Cardiac muscle cell (in vitro differentiated cells and primary cell): Measurements from ENCODE around the gene RAMP3. TPM values are rescaled to one million over a fixed set of nuclear protein-coding genes. Genes with fewer than 3 reads are reported as not detected.
"Not testable (repeated sequence)": the region's sequence is repeated elsewhere in the genome, so short reads cannot be mapped to it uniquely, and the experiment has no call there.

Source experiments
- DNase-seq, 2 donors: peaks; one replicate each; pipeline versions ENCODE4 v3.0.0 to v3.0.0-alpha.2; 2010 to 2017; ENCODE audit warnings: low read depth in 1 of 2, low spot score in 1 of 2
- H3K27ac ChIP-seq: fragments of 200-600 bp; sonication (generic); 2 replicates; pipeline ENCODE4 v1.5.1; 2016
- H3K27me3 ChIP-seq: fragments of 200-600 bp; sonication (generic); 2 replicates; pipeline ENCODE4 v1.6.0; 2016; ENCODE audit warnings: control low read depth
- H3K36me3 ChIP-seq: fragments of 200-600 bp; sonication (generic); 2 replicates; pipeline ENCODE4 v1.5.1; 2016; ENCODE audit warnings: control low read depth
- H3K4me1 ChIP-seq: fragments of 200-600 bp; sonication (generic); 2 replicates; pipeline ENCODE4 v1.8.1; 2017; ENCODE audit warnings: low read depth, mild to moderate bottlenecking, mixed run types
- H3K4me3 ChIP-seq: fragments of 200-600 bp; sonication (generic); 2 replicates; pipeline ENCODE4 v1.5.1; 2016; ENCODE audit warnings: mild to moderate bottlenecking
- H3K9me3 ChIP-seq: fragments of 200-600 bp; sonication (generic); 2 replicates; pipeline ENCODE4 v1.5.1; 2017; ENCODE audit warnings: low read depth, mild to moderate bottlenecking, control low read depth
- polyA plus RNA-seq: library from polyadenylated mRNA; unstranded; fragments of >200 nt; fragmentation: Nextera tagmentation; extraction: Ambion mirVana; gene quantifications from 2 replicates; pipeline ENCODE4 v1.2.1, GENCODE V29; 2016
- total RNA-seq: library from RNA; depleted of rRNA; stranded (reverse); fragments of >200 nt; gene quantifications from 2 replicates; pipeline ENCODE4 v1.2.3, GENCODE V29; 2016
- TF ChIP-seq, protein P1 (sequence below): IDR thresholded peaks from 2 replicates; pipeline ENCODE4 v1.5.1; 2012; ENCODE audit warnings: low read depth, mild to moderate bottlenecking, low read length

The RAMP3 gene, protein sequence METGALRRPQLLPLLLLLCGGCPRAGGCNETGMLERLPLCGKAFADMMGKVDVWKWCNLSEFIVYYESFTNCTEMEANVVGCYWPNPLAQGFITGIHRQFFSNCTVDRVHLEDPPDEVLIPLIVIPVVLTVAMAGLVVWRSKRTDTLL
- total RNA-seq (not detected in 2 replicates), polyA plus RNA-seq (not detected in 2 replicates)

DNA sequence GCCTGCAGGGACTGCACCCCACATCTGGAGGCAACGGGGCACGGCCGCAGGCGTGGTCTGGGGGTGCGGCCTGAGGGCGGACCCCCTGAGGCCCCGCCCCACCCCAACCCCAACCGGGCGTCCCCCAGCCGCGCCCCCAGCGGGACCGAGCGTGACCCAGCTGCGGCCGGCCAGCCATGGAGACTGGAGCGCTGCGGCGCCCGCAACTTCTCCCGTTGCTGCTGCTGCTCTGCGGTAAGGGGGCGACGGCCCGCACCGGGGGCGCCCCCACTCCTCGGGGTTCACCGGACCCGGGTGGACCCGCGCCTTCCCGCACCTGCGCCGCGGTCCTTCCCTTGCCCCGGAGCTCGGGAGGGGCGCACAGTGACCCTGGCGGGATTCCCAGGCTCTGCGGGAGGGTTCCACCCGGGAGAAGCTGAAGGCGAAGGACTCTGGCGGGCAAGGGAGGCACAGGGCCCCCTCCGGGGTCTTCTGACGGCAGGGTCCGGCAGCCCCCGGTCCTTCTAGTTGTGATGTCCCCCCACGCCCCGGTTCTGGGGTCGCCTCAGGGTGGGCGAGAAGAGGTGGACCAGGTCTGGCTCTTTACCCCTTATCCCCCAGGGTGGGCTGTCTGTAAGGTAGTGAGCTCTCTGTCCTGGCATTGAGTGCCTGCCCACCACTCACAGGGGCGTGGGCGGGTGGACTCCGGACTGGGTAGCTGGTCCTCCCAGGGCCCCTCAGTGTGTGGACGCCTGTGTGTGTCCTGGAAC lies at the start of gene RAMP3:
Gene RAMP3 (plus strand): TSS at position 139 of the 749 bp plus-strand sequence. CDS start 38 bp downstream, at position 177.
- no peaks in the 10 kb centered on the region for H3K4me1 ChIP-seq
- TF ChIP-seq, protein P1, sequence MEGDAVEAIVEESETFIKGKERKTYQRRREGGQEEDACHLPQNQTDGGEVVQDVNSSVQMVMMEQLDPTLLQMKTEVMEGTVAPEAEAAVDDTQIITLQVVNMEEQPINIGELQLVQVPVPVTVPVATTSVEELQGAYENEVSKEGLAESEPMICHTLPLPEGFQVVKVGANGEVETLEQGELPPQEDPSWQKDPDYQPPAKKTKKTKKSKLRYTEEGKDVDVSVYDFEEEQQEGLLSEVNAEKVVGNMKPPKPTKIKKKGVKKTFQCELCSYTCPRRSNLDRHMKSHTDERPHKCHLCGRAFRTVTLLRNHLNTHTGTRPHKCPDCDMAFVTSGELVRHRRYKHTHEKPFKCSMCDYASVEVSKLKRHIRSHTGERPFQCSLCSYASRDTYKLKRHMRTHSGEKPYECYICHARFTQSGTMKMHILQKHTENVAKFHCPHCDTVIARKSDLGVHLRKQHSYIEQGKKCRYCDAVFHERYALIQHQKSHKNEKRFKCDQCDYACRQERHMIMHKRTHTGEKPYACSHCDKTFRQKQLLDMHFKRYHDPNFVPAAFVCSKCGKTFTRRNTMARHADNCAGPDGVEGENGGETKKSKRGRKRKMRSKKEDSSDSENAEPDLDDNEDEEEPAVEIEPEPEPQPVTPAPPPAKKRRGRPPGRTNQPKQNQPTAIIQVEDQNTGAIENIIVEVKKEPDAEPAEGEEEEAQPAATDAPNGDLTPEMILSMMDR: no peak
- DNase-seq: peak in 1 of 2 donors; percentile 13
- peak within 1 kb of the TSS; percentile 15 for H3K4me3 ChIP-seq
- no peaks in the 10 kb centered on the region for H3K9me3 ChIP-seq
- peaks cover 63% of the 10 kb centered on the region for H3K27me3 ChIP-seq
- H3K36me3 ChIP-seq: no peaks in the 10 kb centered on the region
- no peak within 1 kb of the TSS for H3K27ac ChIP-seq

DNA sequence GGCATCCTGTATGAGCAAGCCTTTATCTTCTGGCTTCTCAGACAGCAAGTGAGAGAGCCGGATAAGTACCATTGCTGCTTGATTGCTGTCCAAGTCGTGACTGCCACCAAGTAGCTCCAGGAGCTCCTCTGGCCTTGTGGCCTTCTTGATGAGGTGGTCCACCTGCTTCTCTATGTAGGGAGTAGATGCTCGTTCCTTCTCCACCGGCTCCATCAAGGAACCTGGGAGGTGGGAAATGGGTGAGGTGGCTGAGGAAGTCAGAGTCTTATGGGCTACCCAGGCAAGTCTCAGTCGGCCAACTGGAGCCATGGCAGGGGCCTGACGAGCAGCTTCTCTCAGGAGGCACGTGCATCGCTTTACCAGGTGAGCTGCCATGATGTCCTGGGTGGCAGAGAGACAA lies 48.7 kb upstream of the RAMP3 start:
- H3K4me3 ChIP-seq: no peak overlapping the region
- no peak for DNase-seq
- H3K27me3 ChIP-seq: peaks cover under 1% of the 10 kb centered on the region
- H3K36me3 ChIP-seq: peaks cover 43% of the 10 kb centered on the region
- TF ChIP-seq, protein P1: no peak
- no peak overlapping the region for H3K27ac ChIP-seq
- no peaks in the 10 kb centered on the region for H3K9me3 ChIP-seq
- no peaks in the 10 kb centered on the region for H3K4me1 ChIP-seq

DNA sequence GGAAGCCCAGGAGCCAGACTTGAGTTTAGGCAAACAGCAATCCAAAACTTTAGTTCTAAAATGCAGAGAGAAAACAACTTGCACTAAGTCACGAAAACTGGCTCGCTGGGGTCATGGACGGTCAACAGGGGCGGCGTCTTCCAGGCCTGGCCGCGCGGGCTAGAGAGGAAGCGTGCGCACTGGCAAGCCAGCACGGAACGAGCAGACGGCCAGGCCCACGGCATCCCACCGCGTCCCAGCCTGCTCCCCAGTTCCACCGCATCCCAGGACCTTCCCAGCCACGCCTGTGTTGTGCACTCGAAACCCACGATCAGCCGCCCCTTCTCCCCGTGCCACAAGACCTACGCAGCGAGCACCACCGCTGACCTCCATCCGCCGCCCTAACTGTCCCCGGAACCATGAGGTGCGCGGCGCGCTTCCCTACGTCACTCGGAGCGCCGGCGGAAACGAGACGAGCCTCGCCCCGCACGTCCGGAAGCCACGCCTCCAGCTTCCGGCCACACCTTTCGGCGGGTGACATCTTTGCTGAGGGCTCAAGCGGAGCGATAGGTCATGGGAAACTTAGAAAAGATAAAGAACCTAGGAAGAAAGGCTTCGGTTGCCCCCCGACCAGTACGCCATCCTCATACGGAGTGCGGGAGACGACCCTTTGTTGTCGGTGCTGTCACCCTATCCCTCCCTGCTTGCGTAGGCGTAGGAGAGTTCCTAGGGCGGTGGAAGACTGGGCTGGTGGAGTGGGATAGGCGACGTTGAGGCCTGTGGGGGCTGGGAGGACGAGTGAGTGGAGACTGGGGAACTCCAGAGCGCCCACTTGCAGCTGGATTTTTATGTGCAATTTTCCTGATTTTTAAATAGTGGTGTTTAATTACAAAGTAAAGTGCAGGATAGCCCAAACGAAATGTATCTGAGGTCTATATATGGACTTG lies 46.0 kb upstream of the RAMP3 start, which contains the start of gene TBRG4:
Gene TBRG4 (minus strand): TSS at position 400 of the 926 bp plus-strand sequence. CDS start 2,460 bp downstream, outside the sequence.
- Histone ChIP-seq H3K4me1 (no peaks in the 10 kb centered on the region), H3K4me3 (peak within 1 kb of the TSS; percentile 78), H3K27ac (peak within 1 kb of the TSS; percentile 97), H3K27me3 (peaks cover 28% of the 10 kb centered on the region), H3K9me3 (no peaks in the 10 kb centered on the region), H3K36me3 (peaks cover 19% of the 10 kb centered on the region)
- TF ChIP-seq, protein P1: peak; percentile 43
- DNase-seq: peak; percentile 97

DNA sequence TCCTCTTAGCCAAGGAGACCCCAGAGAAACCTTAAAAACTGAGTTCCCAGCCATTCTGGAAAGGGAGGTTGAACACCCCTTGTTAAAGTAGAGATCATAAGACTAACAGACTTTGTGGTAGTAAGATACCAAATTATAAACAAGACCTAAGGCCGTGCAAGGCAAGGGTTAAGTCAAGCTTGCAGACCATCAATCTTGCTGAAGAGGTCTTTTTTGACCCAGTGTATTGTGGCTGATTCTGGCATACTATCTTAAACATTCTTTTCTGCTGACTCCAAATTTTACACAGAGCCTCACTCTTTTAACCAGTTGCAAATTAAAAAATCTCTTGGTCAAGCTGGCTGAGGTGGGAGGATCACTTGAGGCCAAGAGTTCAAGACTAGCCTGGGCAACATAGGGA lies 44.9 kb upstream of the RAMP3 start:
- Histone ChIP-seq H3K27me3 (peaks cover 39% of the 10 kb centered on the region), H3K27ac (peak overlapping the region; percentile 97), H3K4me1 (no peaks in the 10 kb centered on the region)

DNA sequence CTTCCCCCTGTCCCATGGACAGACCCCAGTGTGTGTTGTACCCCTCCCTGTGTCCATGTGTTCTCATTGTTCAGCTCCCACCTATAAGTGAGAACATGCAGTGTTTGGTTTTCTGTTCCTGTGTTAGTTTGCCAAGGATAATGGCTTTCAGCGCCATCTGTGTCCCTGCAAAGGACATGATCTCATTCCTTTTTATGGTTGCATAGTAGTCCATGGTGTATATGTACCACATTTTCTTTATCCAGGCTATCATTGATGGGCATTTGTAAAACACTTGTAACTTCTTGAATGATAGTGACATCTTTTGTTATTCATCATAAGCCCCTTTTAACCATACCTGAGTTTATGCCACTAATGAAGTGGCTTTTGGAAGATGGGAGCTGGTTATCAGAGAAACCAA lies 43.3 kb upstream of the RAMP3 start:
- DNase-seq, H3K36me3 ChIP-seq, H3K4me1 ChIP-seq, H3K27ac ChIP-seq, H3K9me3 ChIP-seq, H3K4me3 ChIP-seq: not testable (repeated sequence)
- H3K27me3 ChIP-seq: peaks cover 39% of the 10 kb centered on the region

More for the DNA sequence above, 44.9 kb upstream of the RAMP3 start:
- peaks cover 14% of the 10 kb centered on the region for H3K36me3 ChIP-seq
- DNase-seq: peak in 1 of 2 donors; percentile 33
- H3K4me3 ChIP-seq: no peak overlapping the region
- H3K9me3 ChIP-seq: no peaks in the 10 kb centered on the region
- TF ChIP-seq, protein P1: no peak
